Stimulated activated CD4-positive, alpha-beta T cell treated with anti-CD3 and anti-CD28 coated beads, Interleukin-2, amount 100 ng/mL, for 48 hours (primary cell): ENCODE results near the gene HOXA10.
A peak's percentile ranks its signal among the peaks of the same experiment; 100 is the strongest.

ENCODE experiments used
- DNase-seq, 2 donors: peaks; one replicate each; pipeline ENCODE4 v3.0.0-alpha.2; 2020

HOXA10 gene

GRCh38 chr7:27143023-27143949 is 30.8 kb downstream of the HOXA10 start, which contains the start of gene HOXA5:
HOXA5 (minus strand) TSS chr7:27143681; CDS start chr7:27143607, 74 bp downstream.
- no peak for DNase-seq

GRCh38 chr7:27142580-27143022 is 31.5 kb downstream of the HOXA10 start:
- no peak for DNase-seq

GRCh38 chr7:27141923-27142579 is 32.1 kb downstream of the HOXA10 start:
- DNase-seq, result no peak

- no peak for DNase-seq
Measured at GRCh38 chr7:27141137-27141922, 32.8 kb downstream of the HOXA10 start.

GRCh38 chr7:27140126-27140857 is 33.8 kb downstream of the HOXA10 start:
- no peak for DNase-seq

GRCh38 chr7:27139334-27140125 is 34.6 kb downstream of the HOXA10 start:
- no peak for DNase-seq

- DNase-seq, result no peak
Measured at GRCh38 chr7:27138985-27139333, 35.2 kb downstream of the HOXA10 start.

- no peak for DNase-seq
Measured at GRCh38 chr7:27138472-27138871, 35.6 kb downstream of the HOXA10 start.

- no peak for DNase-seq
Measured at GRCh38 chr7:27137640-27138315, 36.3 kb downstream of the HOXA10 start.

- DNase-seq, result no peak
Measured at GRCh38 chr7:27134392-27134791, 39.7 kb downstream of the HOXA10 start.

GRCh38 chr7:27133409-27134231 is 40.5 kb downstream of the HOXA10 start:
- DNase-seq, result no peak

GRCh38 chr7:27132978-27133377 is 41.1 kb downstream of the HOXA10 start:
- DNase-seq, result no peak

- DNase-seq, result no peak
Measured at GRCh38 chr7:27132214-27132613, 41.9 kb downstream of the HOXA10 start.

- DNase-seq, result no peak
Measured at GRCh38 chr7:27131390-27131819, 42.7 kb downstream of the HOXA10 start.

- DNase-seq, result peak; percentile 62 to 70
Measured at GRCh38 chr7:27130540-27131389, 43.4 kb downstream of the HOXA10 start, which contains the start of gene HOXA4. HOXA4 (minus strand) TSS chr7:27130757; CDS start chr7:27130733, 24 bp downstream.

- DNase-seq, result no peak
Measured at GRCh38 chr7:27129729-27130539, 44.2 kb downstream of the HOXA10 start.

- no peak for DNase-seq
Measured at GRCh38 chr7:27128776-27129728, 45.1 kb downstream of the HOXA10 start.
